Fibroblast of lung (primary cell): ENCODE measurements around the gene TSPYL4. TPM values are rescaled to one million over a fixed set of nuclear protein-coding genes. Genes with fewer than 3 reads are reported as not detected.

Experiments
- DNase-seq, 2 donors: peaks; one replicate each; pipeline versions ENCODE4 v3.0.0 to v3.0.0-alpha.2; 2010; ENCODE audit warnings: low read depth in 2 of 2
- H2AFZ ChIP-seq: 2 replicates; pipeline ENCODE4 v1.5.1; 2012; ENCODE audit warnings: low read length, control low read depth, inconsistent platforms
- H3K27ac ChIP-seq: 2 replicates; pipeline ENCODE4 v1.5.1; 2011; ENCODE audit warnings: low read length, control low read depth; ENCODE audit not compliant: insufficient read depth
- H3K27me3 ChIP-seq: 2 replicates; pipeline ENCODE4 v1.5.1; 2011; ENCODE audit warnings: mild to moderate bottlenecking, low read length; ENCODE audit not compliant: control insufficient read depth, insufficient read depth
- H3K36me3 ChIP-seq: 2 replicates; pipeline ENCODE4 v1.5.1; 2011; ENCODE audit warnings: low read length; ENCODE audit not compliant: control insufficient read depth, insufficient read depth
- H3K4me1 ChIP-seq: 2 replicates; pipeline ENCODE4 v1.5.1; 2011; ENCODE audit warnings: low read length; ENCODE audit not compliant: control insufficient read depth, insufficient read depth; ENCODE audit errors: extremely low read depth
- H3K4me2 ChIP-seq: 2 replicates; pipeline ENCODE4 v1.5.1; 2011; ENCODE audit warnings: low read length, control low read depth; ENCODE audit not compliant: insufficient read depth; ENCODE audit errors: extremely low read depth
- H3K4me3 ChIP-seq, 4 experiments: fragments of 200-600 bp in 1 of 4; sonication (generic) in 1 of 4; replicated peaks in 1 of 4; 2 replicates each; pipeline ENCODE4 v1.5.1; 2011 to 2016; ENCODE audit warnings: low read length in 4 of 4, low read depth in 3 of 4, mild to moderate bottlenecking in 3 of 4, control low read depth in 2 of 4, inconsistent platforms in 1 of 4, mixed read lengths in 1 of 4; ENCODE audit not compliant: insufficient read depth in 1 of 4; ENCODE audit errors: control extremely low read depth in 1 of 4
- H3K79me2 ChIP-seq: 2 replicates; pipeline ENCODE4 v1.5.1; 2012; ENCODE audit warnings: mild to moderate bottlenecking, low read length, inconsistent platforms; ENCODE audit not compliant: control insufficient read depth, insufficient read depth
- H3K9ac ChIP-seq: 2 replicates; pipeline ENCODE4 v1.5.1; 2011; ENCODE audit warnings: mild to moderate bottlenecking, low read length, control low read depth; ENCODE audit not compliant: insufficient read depth
- H3K9me3 ChIP-seq: 2 replicates; pipeline ENCODE4 v1.5.1; 2012; ENCODE audit warnings: low read depth, low read length; ENCODE audit not compliant: control insufficient read depth, insufficient read depth
- H4K20me1 ChIP-seq: 2 replicates; pipeline ENCODE4 v1.5.1; 2011; ENCODE audit warnings: low read length; ENCODE audit not compliant: control insufficient read depth, insufficient read depth; ENCODE audit errors: extremely low read depth
- EZH2 ChIP-seq: IDR thresholded peaks from 2 replicates; pipeline ENCODE4 v1.5.1; 2012; ENCODE audit warnings: low read length, control low read depth, mild to moderate bottlenecking; ENCODE audit errors: missing control alignments
- polyA plus RNA-seq, 2 donors: library from polyadenylated mRNA; depleted of rRNA in 1 of 2; stranded (reverse) in 1 of 2; unstranded in 1 of 2; fragments of >200 nt; gene quantifications; 2 replicates each; pipeline ENCODE4 v1.2.1, GENCODE V29; 2011 to 2012; ENCODE audit warnings: missing spikeins in 1 of 2
- total RNA-seq: library from RNA; depleted of rRNA; stranded (reverse); fragments of >200 nt; gene quantifications from 2 replicates; pipeline ENCODE4 v1.2.1, GENCODE V29; 2014
- TF ChIP-seq, protein P1 (sequence below), 2 donors: IDR thresholded peaks in 1 of 2; conservative IDR thresholded peaks in 1 of 2; 1 replicate in 1 of 2; 2 replicates in 1 of 2; pipeline ENCODE4 v1.5.1; 2011 to 2012; ENCODE audit warnings: low read length in 2 of 2, control low read depth in 1 of 2, inconsistent platforms in 1 of 2, low read depth in 1 of 2, mild to moderate bottlenecking in 1 of 2

TSPYL4 gene
- total and polyA plus RNA-seq, 2 donors (not counting 1 experiment from before 2014, with no cell fraction given) = 5.3 to 25.0 TPM

DNA sequence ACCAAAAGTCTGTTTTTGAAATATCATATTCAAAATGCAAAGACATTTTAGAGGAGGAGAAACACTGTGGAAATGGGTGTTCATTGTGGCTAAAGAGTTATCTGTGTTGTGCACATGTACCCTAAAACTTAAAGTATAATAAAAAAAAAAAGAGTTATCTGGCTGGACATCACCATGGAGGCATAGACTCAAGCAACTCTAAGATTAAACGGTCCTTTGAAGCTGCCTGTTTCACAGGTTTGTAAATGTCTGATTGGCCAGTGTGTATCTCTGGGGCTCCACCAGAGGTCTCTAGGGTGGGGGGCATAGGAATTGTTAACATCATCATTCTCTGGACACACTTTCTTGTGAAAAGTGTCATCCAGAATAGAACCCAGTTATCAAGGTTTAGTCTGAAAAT is 39.2 kb downstream of the TSPYL4 start:
- Histone ChIP-seq H3K9ac (no peak overlapping the region), H4K20me1 (no peaks in the 10 kb centered on the region), H2AFZ (no peak overlapping the region), H3K4me2 (no peak overlapping the region), H3K79me2 (no peaks in the 10 kb centered on the region), H3K36me3 (no peaks in the 10 kb centered on the region), H3K4me1 (no peaks in the 10 kb centered on the region), H3K9me3 (no peaks in the 10 kb centered on the region), H3K27ac (no peak overlapping the region), H3K4me3 (no peak overlapping the region), H3K27me3 (no peaks in the 10 kb centered on the region)
- no peak for TF ChIP-seq EZH2
- TF ChIP-seq, protein P1, sequence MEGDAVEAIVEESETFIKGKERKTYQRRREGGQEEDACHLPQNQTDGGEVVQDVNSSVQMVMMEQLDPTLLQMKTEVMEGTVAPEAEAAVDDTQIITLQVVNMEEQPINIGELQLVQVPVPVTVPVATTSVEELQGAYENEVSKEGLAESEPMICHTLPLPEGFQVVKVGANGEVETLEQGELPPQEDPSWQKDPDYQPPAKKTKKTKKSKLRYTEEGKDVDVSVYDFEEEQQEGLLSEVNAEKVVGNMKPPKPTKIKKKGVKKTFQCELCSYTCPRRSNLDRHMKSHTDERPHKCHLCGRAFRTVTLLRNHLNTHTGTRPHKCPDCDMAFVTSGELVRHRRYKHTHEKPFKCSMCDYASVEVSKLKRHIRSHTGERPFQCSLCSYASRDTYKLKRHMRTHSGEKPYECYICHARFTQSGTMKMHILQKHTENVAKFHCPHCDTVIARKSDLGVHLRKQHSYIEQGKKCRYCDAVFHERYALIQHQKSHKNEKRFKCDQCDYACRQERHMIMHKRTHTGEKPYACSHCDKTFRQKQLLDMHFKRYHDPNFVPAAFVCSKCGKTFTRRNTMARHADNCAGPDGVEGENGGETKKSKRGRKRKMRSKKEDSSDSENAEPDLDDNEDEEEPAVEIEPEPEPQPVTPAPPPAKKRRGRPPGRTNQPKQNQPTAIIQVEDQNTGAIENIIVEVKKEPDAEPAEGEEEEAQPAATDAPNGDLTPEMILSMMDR (conservative IDR thresholded peaks at IDR 0.05 in 1 of 2, IDR thresholded peaks at IDR 0.05 in 1 of 2; ENCODE audit: low read depth in 1 of 2, low read length in 2 of 2) = no peak
- DNase-seq = no peak

GRCh38 chr6:116210750-116211425 is 43.0 kb downstream of the TSPYL4 start:
- no peak overlapping the region for H3K27ac ChIP-seq
- no peaks in the 10 kb centered on the region for H3K79me2 ChIP-seq
- DNase-seq = peak in 1 of 2 donors; percentile 84

GRCh38 chr6:116210316-116210715 is 43.6 kb downstream of the TSPYL4 start:
- no peak for DNase-seq
- H2AFZ ChIP-seq = no peak overlapping the region
- no peak overlapping the region for H3K9ac ChIP-seq
- no peak for TF ChIP-seq EZH2
- TF ChIP-seq, protein P1 (conservative IDR thresholded peaks at IDR 0.05 in 1 of 2, IDR thresholded peaks at IDR 0.05 in 1 of 2; ENCODE audit: low read depth in 1 of 2, low read length in 2 of 2) = no peak
- H3K4me2 ChIP-seq = no peak overlapping the region
- no peak overlapping the region for H3K27ac ChIP-seq
- H3K4me3 ChIP-seq = no peak overlapping the region
- no peaks in the 10 kb centered on the region for H3K36me3 ChIP-seq
- H3K79me2 ChIP-seq = no peaks in the 10 kb centered on the region
- no peaks in the 10 kb centered on the region for H4K20me1 ChIP-seq
- no peaks in the 10 kb centered on the region for H3K9me3 ChIP-seq
- H3K27me3 ChIP-seq = no peaks in the 10 kb centered on the region
- no peaks in the 10 kb centered on the region for H3K4me1 ChIP-seq

More at GRCh38 chr6:116210750-116211425, 43.0 kb downstream of the TSPYL4 start:
- H3K4me3 ChIP-seq = no peak overlapping the region
- H2AFZ ChIP-seq = no peak overlapping the region
- no peak overlapping the region for H3K9ac ChIP-seq
- no peaks in the 10 kb centered on the region for H4K20me1 ChIP-seq
- H3K4me1 ChIP-seq = no peaks in the 10 kb centered on the region
- no peak for TF ChIP-seq EZH2
- TF ChIP-seq, protein P1 (conservative IDR thresholded peaks at IDR 0.05 in 1 of 2, IDR thresholded peaks at IDR 0.05 in 1 of 2; ENCODE audit: low read depth in 1 of 2, low read length in 2 of 2) = no peak
- no peaks in the 10 kb centered on the region for H3K36me3 ChIP-seq
- no peaks in the 10 kb centered on the region for H3K27me3 ChIP-seq
- H3K9me3 ChIP-seq = no peaks in the 10 kb centered on the region
- no peak overlapping the region for H3K4me2 ChIP-seq
